LNCaP clone FGC (cell line): ENCODE measurements around the gene C5orf58.

Experiments used
- DNase-seq: peaks from one replicate; pipeline ENCODE4 v3.0.0-alpha.2; 2011; ENCODE audit warnings: low read depth
- H3K4me3 ChIP-seq: 2 replicates; pipeline ENCODE4 v1.5.1; 2011; ENCODE audit warnings: mild to moderate bottlenecking, low read depth, low read length, control low read depth
- CTCF ChIP-seq: IDR thresholded peaks from 2 replicates; pipeline ENCODE4 v1.5.1; 2012; ENCODE audit warnings: mild to moderate bottlenecking; ENCODE audit not compliant: control insufficient read depth, insufficient read depth; ENCODE audit errors: extremely low read depth

C5orf58 gene

GRCh38 chr5:170252109-170252508 lies 19.3 kb downstream of the C5orf58 start:
- H3K4me3 ChIP-seq: no peak overlapping the region
- no peak for DNase-seq
- no peak for TF ChIP-seq CTCF

GRCh38 chr5:170252720-170253350 lies 20.1 kb downstream of the C5orf58 start:
- no peak overlapping the region for H3K4me3 ChIP-seq
- no peak for DNase-seq
- TF ChIP-seq CTCF: no peak

DNA sequence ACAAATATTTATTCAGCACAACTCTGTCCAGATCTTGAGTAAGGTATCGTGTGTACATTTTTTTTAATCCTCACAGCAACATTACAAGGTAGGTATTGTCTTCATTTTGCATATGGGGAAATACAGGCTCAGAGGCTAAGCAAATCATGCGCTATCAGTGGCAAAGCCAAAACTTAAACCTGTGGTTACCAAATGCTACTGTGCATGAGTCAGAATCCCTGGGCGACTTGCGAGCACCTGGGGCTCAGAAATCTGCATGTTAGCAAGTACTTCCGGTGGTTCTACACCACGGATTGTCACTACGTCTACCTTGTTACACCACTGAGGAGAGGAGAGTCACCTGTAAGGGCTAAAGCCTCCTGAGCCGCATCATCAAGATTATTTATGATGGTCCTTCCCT lies 21.3 kb downstream of the C5orf58 start:
- no peak overlapping the region for H3K4me3 ChIP-seq
- TF ChIP-seq CTCF: no peak
- peak; percentile 35 for DNase-seq

DNA sequence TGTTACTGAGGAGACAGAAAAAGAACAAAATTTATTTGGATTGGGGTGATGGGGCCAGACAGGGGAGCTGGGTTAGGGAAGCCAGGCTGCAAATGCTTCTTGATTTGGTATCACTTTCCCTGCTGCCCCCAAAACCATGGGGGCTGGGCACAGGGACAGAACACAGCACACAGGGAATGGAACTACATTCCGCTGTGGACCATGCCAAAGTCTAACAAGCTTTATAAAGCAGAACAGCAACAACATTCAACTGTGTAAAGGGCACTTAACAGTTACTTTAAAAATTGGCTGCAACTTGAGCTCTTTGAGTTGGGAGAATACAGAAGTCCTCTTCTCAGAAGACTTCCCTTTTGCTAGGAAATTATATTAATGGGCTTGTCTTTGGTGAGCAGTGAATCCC lies 23.8 kb downstream of the C5orf58 start:
- no peak overlapping the region for H3K4me3 ChIP-seq
- TF ChIP-seq CTCF: no peak
- no peak for DNase-seq

DNA sequence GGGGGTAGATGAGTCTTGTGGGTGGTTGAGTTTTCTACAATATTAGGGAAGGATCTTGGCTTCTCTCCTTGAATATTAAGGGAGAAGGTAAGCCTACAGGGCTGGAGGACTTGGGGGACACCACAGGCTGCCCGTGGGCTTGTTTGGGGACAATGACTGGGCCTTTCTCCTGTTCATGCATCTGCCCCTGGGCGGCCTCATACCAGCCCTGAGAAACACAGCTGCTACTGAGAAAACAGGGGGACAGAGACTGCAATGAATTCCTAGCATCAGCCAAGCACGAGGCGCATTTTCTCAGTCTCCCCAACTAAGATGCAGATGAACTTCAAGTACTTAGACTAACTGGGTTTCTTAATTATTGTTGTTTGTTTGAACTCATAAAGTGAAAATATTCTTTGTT lies 24.6 kb downstream of the C5orf58 start:
- TF ChIP-seq CTCF: no peak
- DNase-seq: no peak
- no peak overlapping the region for H3K4me3 ChIP-seq

DNA sequence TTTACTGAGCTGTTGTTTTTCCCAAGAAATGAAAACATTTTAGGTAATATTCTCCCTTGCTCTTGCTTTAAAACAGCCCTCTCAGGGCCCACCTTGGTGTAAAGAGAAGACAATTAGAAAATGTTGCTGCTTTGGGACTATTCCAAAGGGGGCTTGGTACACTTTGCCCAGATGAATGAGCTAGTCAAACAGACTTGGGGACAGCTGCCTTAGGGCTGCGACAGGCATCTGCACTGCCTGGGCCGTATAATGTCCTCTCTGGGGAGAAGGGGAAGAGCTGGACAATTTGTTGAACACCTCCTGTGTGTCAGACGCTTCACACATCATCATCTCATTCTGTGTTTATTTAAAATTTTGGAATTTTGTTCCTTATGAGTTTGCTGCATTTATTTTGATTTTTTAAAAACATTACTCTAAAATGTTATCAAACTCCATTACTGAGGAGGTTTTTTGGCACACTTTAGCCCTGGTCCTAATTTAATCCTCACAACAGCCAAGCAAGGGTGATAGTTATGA lies 28.8 kb downstream of the C5orf58 start:
- no peak overlapping the region for H3K4me3 ChIP-seq
- DNase-seq: no peak
- no peak for TF ChIP-seq CTCF
